HUES6 (cell line): ENCODE results near the gene TNS3.

ENCODE experiments used
- H3K27ac ChIP-seq: 2 replicates; pipeline ENCODE4 v1.7.0; 2013; ENCODE audit warnings: low read depth, mild to moderate bottlenecking, low read length, inconsistent platforms
- H3K27me3 ChIP-seq: 2 replicates; pipeline ENCODE4 v1.6.1; 2013; ENCODE audit warnings: low read length; ENCODE audit not compliant: control insufficient read depth, insufficient read depth
- H3K36me3 ChIP-seq: 2 replicates; pipeline ENCODE4 v1.6.1; 2013; ENCODE audit warnings: low read length; ENCODE audit not compliant: control insufficient read depth, insufficient read depth
- H3K4me1 ChIP-seq: 2 replicates; pipeline ENCODE4 v1.6.1; 2013; ENCODE audit warnings: low read length; ENCODE audit not compliant: control insufficient read depth, insufficient read depth
- H3K4me3 ChIP-seq: 2 replicates; pipeline ENCODE4 v1.5.1; 2013; ENCODE audit warnings: low read depth, low read length
- H3K9ac ChIP-seq: one replicate; pipeline ENCODE4 v1.6.1; 2013; ENCODE audit warnings: mild to moderate bottlenecking, low read length
- H3K9me3 ChIP-seq: 2 replicates; pipeline ENCODE4 v1.6.1; 2013; ENCODE audit warnings: low read depth, low read length; ENCODE audit not compliant: control insufficient read depth, insufficient read depth

The TNS3 gene

GRCh38 chr7:47258798-47259197 is 323.1 kb downstream of the TNS3 start:
- H3K27me3 ChIP-seq: peaks cover 20% of the 10 kb centered on the region
- no peak overlapping the region for H3K9ac ChIP-seq
- no peak overlapping the region for H3K27ac ChIP-seq
- H3K4me1 ChIP-seq: no peaks in the 10 kb centered on the region
- H3K9me3 ChIP-seq: no peaks in the 10 kb centered on the region
- no peaks in the 10 kb centered on the region for H3K36me3 ChIP-seq
- no peak overlapping the region for H3K4me3 ChIP-seq

GRCh38 chr7:47256016-47256415 is 325.9 kb downstream of the TNS3 start:
- Histone ChIP-seq H3K36me3 (no peaks in the 10 kb centered on the region), H3K9ac (no peak overlapping the region), H3K4me1 (no peaks in the 10 kb centered on the region), H3K27ac (no peak overlapping the region), H3K27me3 (peaks cover 23% of the 10 kb centered on the region), H3K4me3 (no peak overlapping the region), H3K9me3 (peaks cover 6% of the 10 kb centered on the region; the same call in 1 of the 2 replicates)

GRCh38 chr7:47255441-47255840 is 326.5 kb downstream of the TNS3 start:
- Histone ChIP-seq H3K4me3 (no peak overlapping the region), H3K36me3 (no peaks in the 10 kb centered on the region), H3K27ac (no peak overlapping the region), H3K9me3 (peaks cover 6% of the 10 kb centered on the region; the same call in 1 of the 2 replicates), H3K9ac (no peak overlapping the region), H3K4me1 (no peaks in the 10 kb centered on the region), H3K27me3 (peaks cover 23% of the 10 kb centered on the region)

- Histone ChIP-seq H3K4me3 (no peak overlapping the region), H3K27me3 (peaks cover 23% of the 10 kb centered on the region), H3K4me1 (no peaks in the 10 kb centered on the region), H3K9ac (no peak overlapping the region), H3K36me3 (no peaks in the 10 kb centered on the region), H3K27ac (no peak overlapping the region), H3K9me3 (peaks cover 6% of the 10 kb centered on the region; the same call in 1 of the 2 replicates)
Observed at GRCh38 chr7:47255007-47255406, 326.9 kb downstream of the TNS3 start.

- Histone ChIP-seq H3K27me3 (peaks cover 23% of the 10 kb centered on the region), H3K27ac (no peak overlapping the region; the same call in 1 of the 2 replicates), H3K9ac (peak overlapping the region; percentile 53), H3K36me3 (no peaks in the 10 kb centered on the region), H3K9me3 (peaks cover 6% of the 10 kb centered on the region; the same call in 1 of the 2 replicates), H3K4me3 (peak overlapping the region; percentile 70), H3K4me1 (no peaks in the 10 kb centered on the region)
Observed at GRCh38 chr7:47254081-47254977, 327.6 kb downstream of the TNS3 start.

GRCh38 chr7:47253650-47254080 is 328.2 kb downstream of the TNS3 start:
- Histone ChIP-seq H3K27ac (no peak overlapping the region; the same call in 1 of the 2 replicates), H3K4me3 (peak overlapping the region; percentile 70), H3K4me1 (no peaks in the 10 kb centered on the region), H3K9me3 (peaks cover 6% of the 10 kb centered on the region; the same call in 1 of the 2 replicates), H3K27me3 (peaks cover 23% of the 10 kb centered on the region), H3K9ac (peak overlapping the region; percentile 53), H3K36me3 (no peaks in the 10 kb centered on the region)

GRCh38 chr7:47252675-47253074 is 329.2 kb downstream of the TNS3 start:
- no peaks in the 10 kb centered on the region for H3K36me3 ChIP-seq
- H3K9ac ChIP-seq: no peak overlapping the region
- H3K27me3 ChIP-seq: peaks cover 23% of the 10 kb centered on the region
- peaks cover 6% of the 10 kb centered on the region; the same call in 1 of the 2 replicates for H3K9me3 ChIP-seq
- H3K4me3 ChIP-seq: no peak overlapping the region
- H3K4me1 ChIP-seq: no peaks in the 10 kb centered on the region
- no peak overlapping the region for H3K27ac ChIP-seq

- peaks cover 4% of the 10 kb centered on the region; the same call in 1 of the 2 replicates for H3K27me3 ChIP-seq
- H3K9me3 ChIP-seq: peaks cover 6% of the 10 kb centered on the region; the same call in 1 of the 2 replicates
- no peak overlapping the region for H3K9ac ChIP-seq
- no peak overlapping the region for H3K4me3 ChIP-seq
- no peaks in the 10 kb centered on the region for H3K4me1 ChIP-seq
- H3K36me3 ChIP-seq: no peaks in the 10 kb centered on the region
- no peak overlapping the region for H3K27ac ChIP-seq
Observed at GRCh38 chr7:47249361-47249760, 332.6 kb downstream of the TNS3 start.

- H3K27me3 ChIP-seq: peaks cover 3% of the 10 kb centered on the region; the same call in 1 of the 2 replicates
- no peak overlapping the region for H3K4me3 ChIP-seq
- peaks cover 6% of the 10 kb centered on the region; the same call in 1 of the 2 replicates for H3K9me3 ChIP-seq
- no peaks in the 10 kb centered on the region for H3K4me1 ChIP-seq
- no peak overlapping the region for H3K27ac ChIP-seq
- no peak overlapping the region for H3K9ac ChIP-seq
- no peaks in the 10 kb centered on the region for H3K36me3 ChIP-seq
Observed at GRCh38 chr7:47248797-47249196, 333.1 kb downstream of the TNS3 start.

GRCh38 chr7:47247132-47247531 is 334.8 kb downstream of the TNS3 start:
- Histone ChIP-seq H3K9me3 (peaks cover under 1% of the 10 kb centered on the region; the same call in 1 of the 2 replicates), H3K36me3 (no peaks in the 10 kb centered on the region), H3K27ac (no peak overlapping the region), H3K9ac (no peak overlapping the region), H3K4me3 (no peak overlapping the region), H3K27me3 (no peaks in the 10 kb centered on the region), H3K4me1 (no peaks in the 10 kb centered on the region)

- Histone ChIP-seq H3K4me3 (no peak overlapping the region), H3K36me3 (no peaks in the 10 kb centered on the region), H3K27ac (no peak overlapping the region), H3K9me3 (no peaks in the 10 kb centered on the region), H3K27me3 (no peaks in the 10 kb centered on the region), H3K4me1 (no peaks in the 10 kb centered on the region), H3K9ac (no peak overlapping the region)
Observed at GRCh38 chr7:47244692-47245091, 337.2 kb downstream of the TNS3 start.
